OCI-LY7 (cell line): ENCODE data around the gene FAR1. TPM values are rescaled to one million over a fixed set of nuclear protein-coding genes. Genes with fewer than 3 reads are reported as not detected.

Experiments
- BruUV-seq: library from RNA; stranded (reverse); fragments of 400-500 nt; replicated peaks from 2 replicates; lab custom pipeline; 2021; lab: Mats Ljungman, UMichigan
- CTCF ChIA-PET: fragments of 300-600 bp; sonication (Branson Sonifier 250); formaldehyde crosslinking; loops from one replicate; lab custom pipeline; 2022; ENCODE audit warnings: antibody characterized with exemption; ENCODE audit not compliant: unreplicated experiment; lab: Charles Lee
- POLR2A ChIA-PET: fragments of 300-600 bp; sonication (Branson Sonifier 250); formaldehyde crosslinking; loops from one replicate; lab custom pipeline; 2022; ENCODE audit warnings: antibody characterized with exemption; lab: Charles Lee
- DNase-seq: peaks from one replicate; pipeline ENCODE4 v3.0.0-alpha.2; 2015; ENCODE audit warnings: low spot score
- H2AFZ ChIP-seq: fragments of 200-600 bp; sonication (generic), shearing (Covaris generic); 2 replicates; pipeline ENCODE4 v1.6.1; 2014; ENCODE audit warnings: mild to moderate bottlenecking, antibody characterized with exemption, low read length, moderate library complexity
- H3K27ac ChIP-seq: fragments of 200-600 bp; sonication (generic); 2 replicates; pipeline ENCODE4 v1.5.1; 2014; ENCODE audit warnings: mixed run types, low read depth, mild to moderate bottlenecking, moderate library complexity, low read length, inconsistent platforms; ENCODE audit not compliant: poor library complexity, severe bottlenecking
- H3K36me3 ChIP-seq: fragments of 200-600 bp; sonication (generic); 2 replicates; pipeline ENCODE4 v1.6.1; 2014; ENCODE audit warnings: mild to moderate bottlenecking, antibody characterized with exemption, low read length, moderate library complexity, mixed read lengths; ENCODE audit not compliant: insufficient read depth
- H3K4me1 ChIP-seq: fragments of 200-600 bp; sonication (generic); 2 replicates; pipeline ENCODE4 v1.5.1; 2014; ENCODE audit warnings: mild to moderate bottlenecking, low read length; ENCODE audit not compliant: insufficient read depth, poor library complexity, severe bottlenecking
- H3K4me2 ChIP-seq: fragments of 200-600 bp; sonication (generic); 2 replicates; pipeline ENCODE4 v1.6.1; 2014; ENCODE audit warnings: mild to moderate bottlenecking, low read length
- H3K4me3 ChIP-seq: fragments of 200-600 bp; sonication (generic); 2 replicates; pipeline ENCODE4 v1.5.1; 2014; ENCODE audit warnings: mild to moderate bottlenecking, low read depth, low read length; ENCODE audit not compliant: poor library complexity, severe bottlenecking
- H3K79me2 ChIP-seq: fragments of 200-600 bp; sonication (generic); 2 replicates; pipeline ENCODE4 v1.6.1; 2016; ENCODE audit warnings: low read depth, mild to moderate bottlenecking, low read length, moderate library complexity, mixed read lengths; ENCODE audit not compliant: insufficient read depth
- H3K9me2 ChIP-seq: fragments of 200-600 bp; sonication (generic); 2 replicates; pipeline ENCODE4 v1.6.1; 2016; ENCODE audit warnings: mild to moderate bottlenecking, low read length, mixed read lengths; ENCODE audit not compliant: insufficient read depth
- H3K9me3 ChIP-seq: fragments of 200-600 bp; sonication (generic); 2 replicates; pipeline ENCODE4 v1.6.1; 2014; ENCODE audit warnings: mild to moderate bottlenecking, mixed run types, low read length, mixed read lengths
- H4K20me1 ChIP-seq: fragments of 200-600 bp; sonication (generic); 2 replicates; pipeline ENCODE4 v1.6.1; 2014; ENCODE audit warnings: mild to moderate bottlenecking, antibody characterized with exemption, low read length, moderate library complexity, mixed read lengths; ENCODE audit not compliant: insufficient read depth
- CTCF ChIP-seq: fragments of 200-600 bp; sonication (generic); conservative IDR thresholded peaks from 2 replicates; pipeline ENCODE4 v1.5.1; 2014; ENCODE audit warnings: mild to moderate bottlenecking, antibody characterized with exemption, low read length, moderate library complexity, mixed read lengths
- EZH2phosphoT487 ChIP-seq: fragments of 200-600 bp; sonication (generic); IDR thresholded peaks from 2 replicates; pipeline ENCODE4 v1.6.1; 2018; ENCODE audit warnings: low read depth, borderline replicate concordance, mild to moderate bottlenecking, mixed run types, antibody characterized with exemption, low read length, moderate library complexity, mixed read lengths
- intact Hi-C: fragments of 100-400 bp; cut with micrococcal nuclease; formaldehyde crosslinking; loops from one replicate; pipeline ENCODE4 v1.10.0; 2022; ENCODE audit not compliant: unreplicated experiment
- total RNA-seq, 2 experiments: library from RNA; depleted of rRNA in 1 of 2; stranded (reverse); fragments of >200 nt in 1 of 2; shearing (Covaris generic) in 1 of 2; gene quantifications; 2 replicates each; pipeline ENCODE4 v1.2.3, GENCODE V29; 2014 to 2022

Gene FAR1
- total RNA-seq, 2 experiments from 2014 or later, result 52.1 to 87.7 TPM

- ChIA-PET CTCF (no interaction called here), POLR2A (no interaction called here)
- H3K9me3 ChIP-seq, result no peaks in the 10 kb centered on the region
- H3K36me3 ChIP-seq, result peaks cover 92% of the 10 kb centered on the region
- TF ChIP-seq EZH2phosphoT487 (no peak), CTCF (no peak)
- H4K20me1 ChIP-seq, result no peaks in the 10 kb centered on the region
- no TSS peak for BruUV-seq
- no peaks in the 10 kb centered on the region for H3K9me2 ChIP-seq
- no peaks in the 10 kb centered on the region for H3K4me1 ChIP-seq
- H3K4me3 ChIP-seq, result no peak overlapping the region
- no peak for DNase-seq
- no peak overlapping the region for H2AFZ ChIP-seq
- H3K4me2 ChIP-seq, result no peak overlapping the region
- intact Hi-C loops, result no loop called here
- H3K79me2 ChIP-seq, result no peaks in the 10 kb centered on the region
- H3K27ac ChIP-seq, result no peak overlapping the region
These were observed 37.2 kb downstream of the FAR1 start for GRCh38 chr11:13705710-13706109.

- no peaks in the 10 kb centered on the region for H3K4me1 ChIP-seq
- H3K27ac ChIP-seq, result no peak overlapping the region
- no peaks in the 10 kb centered on the region for H4K20me1 ChIP-seq
- no peak for TF ChIP-seq CTCF
- no peak for TF ChIP-seq EZH2phosphoT487
- intact Hi-C loops, result no loop called here
- no peaks in the 10 kb centered on the region for H3K79me2 ChIP-seq
- H3K9me2 ChIP-seq, result no peaks in the 10 kb centered on the region
- H3K4me3 ChIP-seq, result no peak overlapping the region
- H3K9me3 ChIP-seq, result no peaks in the 10 kb centered on the region
- DNase-seq, result no peak
- no TSS peak for BruUV-seq
- H3K36me3 ChIP-seq, result peaks cover 98% of the 10 kb centered on the region
- no peak overlapping the region for H3K4me2 ChIP-seq
- ChIA-PET CTCF (no interaction called here), POLR2A (no interaction called here)
- no peak overlapping the region for H2AFZ ChIP-seq
These were observed 45.5 kb downstream of the FAR1 start for GRCh38 chr11:13713982-13714381.

GRCh38 chr11:13717331-13717730 lies 48.9 kb downstream of the FAR1 start:
- ChIA-PET CTCF (no interaction called here), POLR2A (interaction anchor here (0.6 to 0.7 kb wide), 3 partner anchors 10 to 496 kb away, joined by 3 read pairs; no protein-coding TSS in a partner anchor)
- no TSS peak for BruUV-seq

More at GRCh38 chr11:13717331-13717730, 48.9 kb downstream of the FAR1 start:
- Histone ChIP-seq H3K4me1 (no peaks in the 10 kb centered on the region), H3K9me2 (no peaks in the 10 kb centered on the region), H3K9me3 (no peaks in the 10 kb centered on the region), H3K79me2 (no peaks in the 10 kb centered on the region), H3K4me2 (no peak overlapping the region), H3K27ac (no peak overlapping the region), H2AFZ (no peak overlapping the region), H4K20me1 (no peaks in the 10 kb centered on the region), H3K4me3 (no peak overlapping the region), H3K36me3 (peaks cover 90% of the 10 kb centered on the region)
- no peak for TF ChIP-seq EZH2phosphoT487
- no peak for TF ChIP-seq CTCF
- intact Hi-C loops, result no loop called here
- no peak for DNase-seq
